Stimulated activated naive CD8-positive, alpha-beta T cell treated with anti-CD3 and anti-CD28 coated beads, Interleukin-15, amount 100 ng/mL, for 72 hours (primary cell): ENCODE data around the gene COTL1.
"Not testable (repeated sequence)": the region's sequence is repeated elsewhere in the genome, so short reads cannot be mapped to it uniquely, and the experiment has no call there.

ENCODE experiments used
- ATAC-seq: fragments of 150-1000 bp; cut with Tn5 transposase; 2 replicates; pipeline ENCODE4 v1.10.0; 2021; ENCODE audit warnings: mild to moderate bottlenecking, moderate library complexity
- DNase-seq, 2 donors: peaks; one replicate each; pipeline ENCODE4 v3.0.0; 2021 to 2022
- H3K27ac Mint-ChIP-seq, 2 donors: one replicate each; pipeline ENCODE4 v1.8.0; 2022; ENCODE audit warnings: mild to moderate bottlenecking in 2 of 2, mixed read lengths in 2 of 2, moderate library complexity in 2 of 2
- H3K27me3 Mint-ChIP-seq: one replicate; pipeline ENCODE4 v1.8.0; 2022; ENCODE audit warnings: mixed read lengths
- H3K4me1 Mint-ChIP-seq: one replicate; pipeline ENCODE4 v1.8.0; 2022; ENCODE audit warnings: mild to moderate bottlenecking, mixed read lengths
- H3K4me3 Mint-ChIP-seq, 2 donors: one replicate each; pipeline ENCODE4 v1.8.0; 2022; ENCODE audit warnings: mild to moderate bottlenecking in 2 of 2, mixed read lengths in 2 of 2, moderate library complexity in 1 of 2
- H3K9me3 Mint-ChIP-seq, 2 donors: one replicate each; pipeline ENCODE4 v1.8.0; 2022; ENCODE audit warnings: mixed read lengths in 2 of 2

The COTL1 gene

DNA sequence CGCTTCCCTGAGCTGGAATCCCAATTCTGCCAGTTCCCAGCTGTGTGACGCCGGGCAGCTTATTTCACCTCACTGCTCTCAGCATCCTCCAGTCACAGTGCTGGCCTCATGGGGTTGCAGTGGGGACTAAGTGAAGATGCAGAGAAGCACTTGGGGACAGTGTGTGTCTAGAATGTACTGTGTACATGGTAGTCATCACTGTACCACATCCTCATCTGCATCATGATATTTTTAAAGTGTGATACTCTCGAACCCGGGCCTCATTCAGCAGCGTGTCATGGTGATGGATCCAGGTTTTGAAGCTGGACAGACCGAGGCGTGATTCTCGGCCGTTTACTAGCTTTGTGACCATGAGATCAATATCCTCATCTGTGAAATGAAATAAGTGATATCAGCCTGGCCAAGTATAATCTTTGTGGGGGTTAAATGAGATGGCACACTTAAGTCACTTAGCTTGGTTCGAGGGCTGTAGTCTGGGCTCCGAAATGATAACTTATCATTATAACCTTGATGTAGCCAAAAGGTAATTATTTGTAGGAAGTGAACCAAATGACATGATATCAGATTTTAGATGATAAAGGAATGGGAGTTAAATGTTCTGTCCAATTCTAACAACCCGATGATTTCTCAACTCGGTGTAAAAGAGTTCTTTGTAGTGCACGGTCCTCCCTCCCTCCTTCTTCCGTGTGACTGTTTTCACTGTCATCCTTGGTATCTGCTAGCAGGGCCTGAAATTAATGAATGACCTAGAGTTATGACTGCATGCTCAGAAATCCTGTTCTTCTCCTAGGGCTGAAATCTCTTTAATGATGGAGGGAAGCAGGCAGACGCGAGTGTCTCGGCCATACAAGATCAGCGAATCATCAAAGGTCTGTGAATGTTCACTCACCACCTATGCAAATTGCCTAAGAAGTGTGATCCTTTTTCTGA, 32.4 kb upstream of the COTL1 start:
- Mint-ChIP-seq H3K9me3 (no peaks in the 10 kb centered on the region), H3K27ac (peak overlapping the region in 1 of 2 donors; percentile 76), H3K4me1 (peaks cover 68% of the 10 kb centered on the region), H3K4me3 (peak overlapping the region; percentile 73 to 88), H3K27me3 (peaks cover 8% of the 10 kb centered on the region)
- no peak for DNase-seq
- no peak for ATAC-seq

DNA sequence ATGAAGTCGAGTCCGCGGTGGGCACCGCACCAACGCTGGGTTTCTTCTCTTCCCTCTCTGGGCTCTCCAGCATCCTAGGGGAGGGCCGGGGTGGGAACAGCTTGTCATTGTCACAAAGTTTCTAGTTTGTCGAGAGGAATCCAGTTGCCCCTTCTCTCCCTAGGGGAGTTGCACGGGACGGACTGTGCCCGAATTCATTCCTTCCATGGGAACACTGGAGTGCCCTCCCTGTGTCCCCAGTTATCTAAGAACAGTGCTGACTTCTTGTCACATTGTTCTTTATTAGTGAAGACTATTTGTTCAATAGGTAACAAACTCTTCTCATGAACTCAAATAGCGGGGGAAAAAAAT, 31.6 kb upstream of the COTL1 start:
- Mint-ChIP-seq H3K27me3 (peaks cover 8% of the 10 kb centered on the region), H3K4me1 (peaks cover 60% of the 10 kb centered on the region), H3K4me3 (peak overlapping the region; percentile 88), H3K27ac (peak overlapping the region; percentile 82 to 89), H3K9me3 (no peaks in the 10 kb centered on the region)
- DNase-seq (no peak), ATAC-seq (no peak)

- Mint-ChIP-seq H3K9me3 (no peaks in the 10 kb centered on the region), H3K27me3 (peaks cover 8% of the 10 kb centered on the region), H3K4me3 (peak overlapping the region; percentile 88), H3K4me1 (peaks cover 55% of the 10 kb centered on the region), H3K27ac (peak overlapping the region; percentile 82 to 89)
- peak; percentile 69 for ATAC-seq
- DNase-seq: peak; percentile 36 to 54
Measured at GRCh38 chr16:84648595-84649510, 31.0 kb upstream of the COTL1 start.

- DNase-seq (peak; percentile 60 to 71), ATAC-seq (peak; percentile 82)
- H3K9me3 Mint-ChIP-seq: no peaks in the 10 kb centered on the region
- peak within 1 kb of the TSS; percentile 89 to 95 for H3K27ac Mint-ChIP-seq
- peak within 1 kb of the TSS; percentile 88 to 95 for H3K4me3 Mint-ChIP-seq
- peaks cover 46% of the 10 kb centered on the region for H3K4me1 Mint-ChIP-seq
- peaks cover 8% of the 10 kb centered on the region for H3K27me3 Mint-ChIP-seq
Measured at GRCh38 chr16:84647828-84648594, 30.1 kb upstream of the COTL1 start, which contains the start of gene KLHL36. Gene KLHL36, plus strand, starts transcription at chr16:84648511. Its CDS starts 2,357 bp downstream, at chr16:84650868.

DNA sequence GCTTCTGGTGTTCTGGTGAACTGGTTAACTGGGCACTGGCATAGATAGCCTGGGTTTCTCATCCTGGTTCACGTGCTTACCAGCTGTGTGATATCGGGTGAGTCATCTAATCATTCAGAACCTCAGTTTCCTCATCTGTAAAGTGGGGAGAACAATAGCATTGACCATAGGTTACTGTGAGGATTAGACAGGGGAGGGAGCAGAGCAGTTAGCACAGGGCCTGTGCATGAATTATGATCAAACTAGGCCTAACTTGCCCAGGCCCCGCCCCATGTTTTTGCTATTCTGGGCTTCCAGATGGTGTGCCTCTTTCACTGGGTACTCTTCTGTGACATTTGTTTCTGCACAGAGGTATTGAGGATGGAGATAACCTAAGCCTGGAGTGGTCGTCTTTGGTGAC, 25.8 kb upstream of the COTL1 start:
- Mint-ChIP-seq H3K27me3 (peaks cover 15% of the 10 kb centered on the region), H3K27ac (no peak overlapping the region), H3K4me3 (no peak overlapping the region), H3K4me1 (peaks cover 43% of the 10 kb centered on the region), H3K9me3 (peaks cover 7 to 9% of the 10 kb centered on the region in 2 donors)
- no peak for ATAC-seq
- no peak for DNase-seq

GRCh38 chr16:84643180-84643583, 25.3 kb upstream of the COTL1 start:
- H3K4me1 Mint-ChIP-seq: peaks cover 48% of the 10 kb centered on the region
- no peak overlapping the region for H3K27ac Mint-ChIP-seq
- ATAC-seq: no peak
- no peak for DNase-seq
- peaks cover 7 to 9% of the 10 kb centered on the region in 2 donors for H3K9me3 Mint-ChIP-seq
- H3K27me3 Mint-ChIP-seq: peaks cover 15% of the 10 kb centered on the region
- no peak overlapping the region for H3K4me3 Mint-ChIP-seq

DNA sequence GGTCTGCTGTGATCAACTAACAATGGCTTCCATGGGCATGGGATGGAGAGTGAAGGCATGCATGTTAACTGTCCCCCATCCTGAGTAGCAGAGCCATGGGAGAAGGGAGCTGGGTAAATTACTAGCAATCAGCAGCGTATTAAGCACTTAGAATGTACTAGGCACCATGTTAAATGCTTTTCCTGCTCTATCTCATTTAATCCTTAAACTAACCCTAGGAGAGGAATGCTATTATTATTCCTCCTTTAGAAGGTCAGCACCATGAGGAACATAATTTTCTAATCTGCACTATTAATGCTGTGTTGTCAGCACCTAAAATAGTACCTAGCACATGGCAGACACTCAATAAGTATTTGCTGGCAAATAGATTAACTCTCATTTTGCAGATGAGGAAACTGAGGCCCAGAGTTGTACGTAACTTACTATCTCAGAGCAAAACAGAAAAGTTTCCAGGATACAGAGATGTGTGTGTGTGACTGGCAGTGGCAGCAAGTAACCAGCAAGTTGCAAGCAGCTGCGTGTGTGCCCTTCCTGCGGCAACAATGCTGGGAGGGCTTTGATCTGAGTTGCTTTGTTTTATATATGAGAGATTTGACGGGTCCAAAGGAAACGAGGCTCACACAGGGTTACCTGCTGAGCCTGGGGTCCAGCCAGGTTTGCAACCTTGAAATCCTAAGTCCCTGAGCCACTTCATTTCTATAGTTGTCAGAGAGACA, 23.9 kb upstream of the COTL1 start:
- DNase-seq: no peak
- peaks cover 50% of the 10 kb centered on the region for H3K4me1 Mint-ChIP-seq
- peak overlapping the region in 1 of 2 donors; percentile 9 for H3K27ac Mint-ChIP-seq
- peaks cover 14% of the 10 kb centered on the region for H3K27me3 Mint-ChIP-seq
- peak overlapping the region; percentile 78 to 80 for H3K4me3 Mint-ChIP-seq
- H3K9me3 Mint-ChIP-seq: peaks cover 7 to 9% of the 10 kb centered on the region in 2 donors
- ATAC-seq: no peak

- peaks cover 50% of the 10 kb centered on the region for H3K4me1 Mint-ChIP-seq
- peaks cover 7% of the 10 kb centered on the region for H3K27me3 Mint-ChIP-seq
- no peak for DNase-seq
- peak overlapping the region in 1 of 2 donors; percentile 91 for H3K27ac Mint-ChIP-seq
- ATAC-seq: no peak
- no peak overlapping the region for H3K4me3 Mint-ChIP-seq
- peaks cover 7 to 9% of the 10 kb centered on the region in 2 donors for H3K9me3 Mint-ChIP-seq
Measured at GRCh38 chr16:84640145-84640544, 22.3 kb upstream of the COTL1 start.

DNA sequence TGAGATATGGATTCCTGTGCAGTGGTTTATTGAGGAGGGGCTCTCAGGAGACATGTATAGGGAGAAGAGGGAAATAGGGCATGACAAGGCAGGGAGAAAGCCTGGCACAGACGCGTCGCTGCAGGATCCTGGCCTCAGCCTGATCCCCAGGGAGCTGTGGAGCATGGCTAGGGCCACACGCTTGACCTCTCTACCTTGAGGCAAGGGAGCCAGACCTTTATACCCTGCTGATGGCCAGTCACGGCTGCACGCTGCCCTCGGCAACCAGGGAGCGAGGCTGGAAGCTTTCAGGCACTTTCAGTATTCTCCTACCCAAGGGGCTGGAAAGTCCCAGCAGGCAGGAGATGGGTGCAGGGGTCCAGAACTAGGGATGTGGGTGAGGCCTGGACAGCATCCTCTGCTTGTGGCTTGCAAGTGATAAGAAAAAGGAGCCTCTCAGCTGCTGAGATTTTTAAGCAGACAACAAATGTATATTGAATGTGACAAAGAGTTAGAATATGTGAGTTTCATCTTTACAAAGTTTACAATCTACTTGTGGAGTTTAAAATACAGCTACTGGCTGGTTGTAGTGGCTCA, 20.4 kb upstream of the COTL1 start:
- no peak overlapping the region for H3K4me3 Mint-ChIP-seq
- H3K27me3 Mint-ChIP-seq: peaks cover 14% of the 10 kb centered on the region
- H3K9me3 Mint-ChIP-seq: peaks cover 7 to 9% of the 10 kb centered on the region in 2 donors
- ATAC-seq (no peak), DNase-seq (no peak)
- H3K4me1 Mint-ChIP-seq: peaks cover 50% of the 10 kb centered on the region
- no peak overlapping the region for H3K27ac Mint-ChIP-seq

DNA sequence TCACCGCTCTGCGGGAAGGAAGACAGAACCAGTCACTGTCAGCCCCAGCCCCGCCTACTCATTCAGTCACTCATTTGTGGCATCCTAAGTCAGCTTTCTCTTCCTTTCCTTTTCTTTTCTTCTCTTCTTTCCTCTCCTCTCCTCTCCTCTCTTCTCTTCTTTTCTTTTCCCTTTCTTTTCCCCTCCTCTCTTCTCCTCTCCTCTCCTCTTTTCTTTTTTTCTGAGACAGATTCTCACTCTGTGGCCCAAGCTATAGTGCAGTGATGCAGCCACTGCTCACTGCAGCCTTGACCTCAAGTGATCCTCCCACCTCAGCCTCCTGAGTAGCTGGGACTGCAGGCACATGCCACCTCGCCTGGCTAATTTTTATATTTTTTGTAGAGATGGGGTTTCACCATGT, 19.8 kb upstream of the COTL1 start:
- Mint-ChIP-seq H3K27ac (no peak overlapping the region), H3K4me3 (no peak overlapping the region), H3K4me1 (peaks cover 49% of the 10 kb centered on the region), H3K27me3 (peaks cover 12% of the 10 kb centered on the region), H3K9me3 (peaks cover 7 to 9% of the 10 kb centered on the region in 2 donors)
- no peak for ATAC-seq
- DNase-seq: no peak

GRCh38 chr16:84635702-84636101, 17.8 kb upstream of the COTL1 start:
- Mint-ChIP-seq H3K4me3 (no peak overlapping the region), H3K9me3 (peaks cover 7 to 9% of the 10 kb centered on the region in 2 donors), H3K27me3 (peaks cover 7% of the 10 kb centered on the region), H3K4me1 (peaks cover 49% of the 10 kb centered on the region), H3K27ac (no peak overlapping the region)
- DNase-seq (no peak), ATAC-seq (no peak)

DNA sequence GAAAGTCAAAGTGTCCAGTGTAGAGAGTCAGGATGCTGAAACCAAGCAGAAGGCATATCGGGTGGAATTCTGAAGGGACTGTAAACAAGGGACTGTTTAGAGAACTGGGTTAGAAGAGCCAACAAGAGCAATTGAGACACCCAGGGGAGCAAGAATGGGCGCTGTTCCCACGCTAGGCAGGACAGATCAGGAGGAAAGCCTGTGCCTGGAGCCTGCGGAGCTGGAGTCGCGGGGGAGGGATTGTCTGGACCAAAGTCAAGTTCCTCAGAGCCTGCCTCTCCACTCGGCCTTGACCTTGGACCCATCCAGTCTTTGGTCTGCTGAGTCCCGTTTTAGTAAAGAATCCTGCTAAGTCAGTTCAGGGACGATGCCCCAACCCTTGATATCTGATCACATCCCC, 15.7 kb upstream of the COTL1 start:
- Mint-ChIP-seq H3K4me1 (peaks cover 51% of the 10 kb centered on the region), H3K9me3 (no peaks in the 10 kb centered on the region), H3K27ac (peak overlapping the region in 1 of 2 donors; percentile 13), H3K27me3 (peaks cover 16% of the 10 kb centered on the region), H3K4me3 (no peak overlapping the region)
- ATAC-seq (no peak), DNase-seq (no peak)

- not testable (repeated sequence) for H3K9me3 Mint-ChIP-seq, DNase-seq, H3K4me3 Mint-ChIP-seq, H3K27ac Mint-ChIP-seq, ATAC-seq
- Mint-ChIP-seq H3K4me1 (peaks cover 43% of the 10 kb centered on the region), H3K27me3 (peaks cover 23% of the 10 kb centered on the region)
Measured at GRCh38 chr16:84632862-84633261, 15.0 kb upstream of the COTL1 start.

DNA sequence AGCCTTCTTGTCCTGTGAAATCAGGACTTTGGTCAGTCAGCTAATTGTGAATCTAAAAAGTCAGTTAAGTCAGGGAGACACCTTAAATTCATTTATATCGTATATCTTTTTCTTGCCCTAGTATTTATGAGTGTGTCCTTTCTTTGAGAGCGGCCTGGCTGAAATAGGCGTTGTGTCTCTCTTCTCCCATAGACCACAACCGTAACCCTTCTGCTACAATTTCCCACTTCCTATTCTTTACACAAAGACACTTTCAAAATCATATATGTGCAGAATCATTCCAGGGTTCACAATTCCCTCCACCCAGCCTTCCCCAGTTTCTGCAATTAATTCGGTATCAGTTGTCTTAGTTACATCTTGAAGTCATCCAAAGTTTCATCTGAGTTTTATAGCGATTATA, 14.0 kb upstream of the COTL1 start:
- ATAC-seq (no peak), DNase-seq (no peak)
- H3K27me3 Mint-ChIP-seq: peaks cover 25% of the 10 kb centered on the region
- peak overlapping the region; percentile 29 to 71 for H3K4me3 Mint-ChIP-seq
- no peaks in the 10 kb centered on the region for H3K9me3 Mint-ChIP-seq
- H3K4me1 Mint-ChIP-seq: peaks cover 39% of the 10 kb centered on the region
- no peak overlapping the region for H3K27ac Mint-ChIP-seq
